OCI-LY1 (cell line): Measurements from ENCODE around the gene DDAH1.

Source experiments
- H2AFZ ChIP-seq: fragments of 200-600 bp; sonication (generic), shearing (Covaris generic); 2 replicates; pipeline ENCODE4 v1.6.0; 2014; ENCODE audit warnings: antibody characterized with exemption, mild to moderate bottlenecking, low read length
- H3F3A ChIP-seq: fragments of 200-600 bp; sonication (generic), shearing (Covaris generic); 2 replicates; pipeline ENCODE4 v1.6.0; 2014; ENCODE audit warnings: mild to moderate bottlenecking, antibody characterized with exemption, low read length, moderate library complexity; ENCODE audit not compliant: insufficient read depth
- H3K27ac ChIP-seq: fragments of 200-600 bp; sonication (generic); 2 replicates; pipeline ENCODE4 v1.5.1; 2014; ENCODE audit warnings: low read length, mixed run types, mild to moderate bottlenecking, low read depth; ENCODE audit not compliant: poor library complexity, severe bottlenecking
- H3K27me3 ChIP-seq: fragments of 200-600 bp; sonication (generic); 2 replicates; pipeline ENCODE4 v1.6.0; 2014; ENCODE audit warnings: antibody characterized with exemption, mild to moderate bottlenecking, low read length, moderate library complexity; ENCODE audit not compliant: insufficient read depth
- H3K36me3 ChIP-seq: fragments of 200-600 bp; sonication (generic); 2 replicates; pipeline ENCODE4 v1.6.1; 2014; ENCODE audit warnings: mild to moderate bottlenecking, antibody characterized with exemption, low read length, moderate library complexity, mixed read lengths; ENCODE audit not compliant: insufficient read depth
- H3K4me1 ChIP-seq: fragments of 200-600 bp; sonication (generic); 2 replicates; pipeline ENCODE4 v1.5.1; 2014; ENCODE audit warnings: mild to moderate bottlenecking, low read length, moderate library complexity; ENCODE audit not compliant: insufficient read depth, severe bottlenecking
- H3K4me2 ChIP-seq: fragments of 200-600 bp; sonication (generic), shearing (Covaris generic); 2 replicates; pipeline ENCODE4 v1.6.1; 2014; ENCODE audit warnings: low read length
- H3K4me3 ChIP-seq: fragments of 200-600 bp; sonication (generic); 2 replicates; pipeline ENCODE4 v1.5.1; 2014; ENCODE audit warnings: low read length, low read depth, mild to moderate bottlenecking, mixed read lengths; ENCODE audit not compliant: poor library complexity, severe bottlenecking
- H3K79me2 ChIP-seq: fragments of 200-600 bp; shearing (Covaris generic); 2 replicates; pipeline ENCODE4 v1.6.1; 2016; ENCODE audit warnings: mixed run types, low read length, mixed read lengths; ENCODE audit not compliant: insufficient read depth
- H3K9ac ChIP-seq: fragments of 200-600 bp; sonication (generic), shearing (Covaris generic); 2 replicates; pipeline ENCODE4 v1.6.1; 2014; ENCODE audit warnings: mild to moderate bottlenecking, low read length, mixed read lengths
- H3K9me2 ChIP-seq: fragments of 200-600 bp; sonication (generic), shearing (Covaris generic); 2 replicates; pipeline ENCODE4 v1.6.1; 2014; ENCODE audit warnings: low read depth, mild to moderate bottlenecking, low read length, mixed read lengths
- H3K9me3 ChIP-seq: fragments of 200-600 bp; shearing (Covaris generic); 2 replicates; pipeline ENCODE4 v1.6.1; 2014; ENCODE audit warnings: low read length, mixed read lengths
- H4K20me1 ChIP-seq: fragments of 200-600 bp; sonication (generic), shearing (Covaris generic); 2 replicates; pipeline ENCODE4 v1.6.0; 2016; ENCODE audit warnings: mild to moderate bottlenecking, low read length; ENCODE audit not compliant: insufficient read depth
- EZH2 ChIP-seq: fragments of 200-600 bp; sonication (generic), shearing (Covaris generic); IDR thresholded peaks from 2 replicates; pipeline ENCODE4 v1.8.0; 2017; ENCODE audit warnings: borderline replicate concordance, mixed run types, mild to moderate bottlenecking, antibody characterized with exemption, low read length, moderate library complexity, mixed read lengths
- TF ChIP-seq, protein P1 (sequence below): fragments of 200-600 bp; sonication (generic), shearing (Covaris generic); IDR thresholded peaks from 2 replicates; pipeline ENCODE4 v1.5.1; 2017; ENCODE audit warnings: mild to moderate bottlenecking, antibody characterized with exemption, low read length, moderate library complexity, mixed read lengths

The DDAH1 gene

DNA sequence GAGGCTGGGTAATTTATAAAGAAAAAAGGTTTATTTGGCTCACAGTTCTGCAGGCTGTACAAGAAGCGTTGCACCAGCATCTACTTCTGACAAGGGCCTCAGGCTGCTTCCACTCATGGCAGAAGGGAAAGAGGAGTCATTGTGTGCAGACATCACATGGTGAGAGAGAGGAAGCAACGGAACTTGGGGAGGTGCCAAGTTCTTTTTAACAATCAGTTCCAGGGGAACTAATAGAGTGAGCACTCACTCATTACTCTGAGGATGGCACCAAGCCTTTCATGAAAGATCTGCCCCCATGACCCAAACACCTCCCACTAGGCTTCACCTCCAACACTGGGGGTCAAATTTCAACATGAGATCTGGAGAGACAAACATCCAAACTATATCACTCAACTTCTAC is 77.2 kb downstream of the DDAH1 start:
- Histone ChIP-seq H3K79me2 (no peaks in the 10 kb centered on the region), H3K27ac (no peak overlapping the region)

DNA sequence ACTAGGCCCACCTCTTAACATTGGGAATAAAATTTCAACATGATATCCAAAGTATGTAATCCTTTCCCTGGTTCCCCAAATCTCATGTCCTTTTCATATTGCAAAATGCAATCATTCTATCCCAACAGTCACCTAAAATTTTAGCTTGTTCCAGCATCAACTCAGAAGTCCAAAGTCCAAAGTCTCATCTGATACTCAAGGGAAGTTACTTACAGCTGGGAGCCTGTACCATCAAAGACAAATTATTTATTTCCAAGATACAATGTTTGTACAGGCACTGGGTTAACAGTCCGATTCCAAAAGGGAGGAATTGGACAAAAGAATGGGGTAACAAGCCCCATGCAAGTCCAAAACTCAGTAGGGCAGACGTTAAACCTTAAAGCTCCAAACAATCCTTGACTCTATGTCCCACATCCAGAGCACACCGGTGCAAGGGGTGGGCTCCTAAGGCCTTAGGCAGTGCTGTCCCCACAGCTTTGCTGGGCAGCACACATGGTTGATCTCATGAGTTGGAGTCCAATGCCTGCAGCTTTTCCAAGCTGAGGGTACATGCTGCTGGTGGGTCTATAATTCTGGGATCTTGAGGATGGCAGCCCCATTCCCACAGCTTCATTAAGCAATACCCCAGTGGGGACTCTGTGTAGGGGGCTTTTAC is 78.8 kb downstream of the DDAH1 start:
- H3K27ac ChIP-seq: no peak overlapping the region
- H3F3A ChIP-seq: no peaks in the 10 kb centered on the region
- no peaks in the 10 kb centered on the region for H3K79me2 ChIP-seq
- no peaks in the 10 kb centered on the region for H3K4me1 ChIP-seq
- no peaks in the 10 kb centered on the region for H3K9me2 ChIP-seq
- no peaks in the 10 kb centered on the region for H3K36me3 ChIP-seq
- TF ChIP-seq, protein P1, sequence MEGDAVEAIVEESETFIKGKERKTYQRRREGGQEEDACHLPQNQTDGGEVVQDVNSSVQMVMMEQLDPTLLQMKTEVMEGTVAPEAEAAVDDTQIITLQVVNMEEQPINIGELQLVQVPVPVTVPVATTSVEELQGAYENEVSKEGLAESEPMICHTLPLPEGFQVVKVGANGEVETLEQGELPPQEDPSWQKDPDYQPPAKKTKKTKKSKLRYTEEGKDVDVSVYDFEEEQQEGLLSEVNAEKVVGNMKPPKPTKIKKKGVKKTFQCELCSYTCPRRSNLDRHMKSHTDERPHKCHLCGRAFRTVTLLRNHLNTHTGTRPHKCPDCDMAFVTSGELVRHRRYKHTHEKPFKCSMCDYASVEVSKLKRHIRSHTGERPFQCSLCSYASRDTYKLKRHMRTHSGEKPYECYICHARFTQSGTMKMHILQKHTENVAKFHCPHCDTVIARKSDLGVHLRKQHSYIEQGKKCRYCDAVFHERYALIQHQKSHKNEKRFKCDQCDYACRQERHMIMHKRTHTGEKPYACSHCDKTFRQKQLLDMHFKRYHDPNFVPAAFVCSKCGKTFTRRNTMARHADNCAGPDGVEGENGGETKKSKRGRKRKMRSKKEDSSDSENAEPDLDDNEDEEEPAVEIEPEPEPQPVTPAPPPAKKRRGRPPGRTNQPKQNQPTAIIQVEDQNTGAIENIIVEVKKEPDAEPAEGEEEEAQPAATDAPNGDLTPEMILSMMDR: no peak
- no peak for TF ChIP-seq EZH2
- H3K27me3 ChIP-seq: no peaks in the 10 kb centered on the region
- no peak overlapping the region for H3K9ac ChIP-seq
- no peaks in the 10 kb centered on the region for H4K20me1 ChIP-seq
- H2AFZ ChIP-seq: no peak overlapping the region
- H3K4me3 ChIP-seq: no peak overlapping the region
- H3K4me2 ChIP-seq: no peak overlapping the region
- H3K9me3 ChIP-seq: no peaks in the 10 kb centered on the region

More for the DNA sequence above, 77.2 kb downstream of the DDAH1 start:
- Histone ChIP-seq H3K4me3 (no peak overlapping the region), H2AFZ (no peak overlapping the region), H3K27me3 (no peaks in the 10 kb centered on the region), H3F3A (no peaks in the 10 kb centered on the region), H4K20me1 (no peaks in the 10 kb centered on the region), H3K9me3 (no peaks in the 10 kb centered on the region), H3K4me2 (no peak overlapping the region), H3K9ac (no peak overlapping the region), H3K36me3 (no peaks in the 10 kb centered on the region), H3K9me2 (no peaks in the 10 kb centered on the region), H3K4me1 (no peaks in the 10 kb centered on the region)
- TF ChIP-seq, protein P1: no peak
- TF ChIP-seq EZH2: no peak

DNA sequence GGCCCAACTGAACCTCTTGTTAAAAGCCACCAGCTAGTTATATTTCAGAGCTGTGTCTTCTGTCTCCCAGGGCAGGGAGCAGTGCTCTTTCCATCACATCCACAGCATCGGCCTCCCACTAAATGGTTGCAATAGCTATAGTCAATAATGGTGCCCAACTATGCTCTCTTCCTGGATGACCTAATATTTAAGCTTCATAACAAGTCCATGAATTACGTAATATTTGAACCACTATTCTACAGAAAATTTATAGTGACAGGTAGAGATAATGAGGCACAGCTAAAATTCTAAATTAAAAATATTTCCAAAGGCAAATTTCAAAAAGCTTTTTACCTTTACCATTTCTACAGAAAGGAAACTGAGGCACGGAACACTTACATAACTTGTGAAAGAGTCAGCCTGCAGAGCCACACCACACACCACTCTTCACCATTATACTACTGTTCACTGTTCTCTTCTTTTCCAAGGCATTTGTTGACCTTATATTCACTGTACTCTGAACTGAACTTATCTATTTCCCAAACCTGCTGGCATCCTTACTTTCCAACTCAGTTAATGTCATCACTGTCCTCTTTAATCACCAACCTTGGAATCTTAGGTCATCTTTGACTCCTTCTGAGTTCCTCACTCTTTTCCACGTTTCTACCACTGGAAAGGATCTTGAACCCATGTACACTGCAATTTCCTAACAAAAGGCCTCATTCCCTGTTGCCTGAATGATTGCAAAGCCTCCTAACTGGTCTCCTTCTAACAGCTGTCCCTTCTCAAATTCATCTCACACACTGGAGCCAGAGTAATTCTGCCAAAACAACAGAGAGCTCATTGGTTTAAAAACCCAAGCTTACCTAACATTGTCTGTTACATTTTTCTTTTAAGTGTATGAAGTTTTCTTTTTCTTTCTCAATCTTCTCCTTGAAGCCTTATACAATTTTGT is 85.5 kb downstream of the DDAH1 start:
- TF ChIP-seq, protein P1: no peak
- no peak for TF ChIP-seq EZH2
- no peaks in the 10 kb centered on the region for H3K36me3 ChIP-seq
- no peaks in the 10 kb centered on the region for H3F3A ChIP-seq
- H3K9ac ChIP-seq: no peak overlapping the region
- H3K27ac ChIP-seq: no peak overlapping the region
- no peaks in the 10 kb centered on the region for H3K9me3 ChIP-seq
- H3K27me3 ChIP-seq: no peaks in the 10 kb centered on the region
- H2AFZ ChIP-seq: no peak overlapping the region
- H3K4me3 ChIP-seq: no peak overlapping the region
- no peaks in the 10 kb centered on the region for H3K4me1 ChIP-seq
- H3K79me2 ChIP-seq: no peaks in the 10 kb centered on the region
- no peaks in the 10 kb centered on the region for H4K20me1 ChIP-seq
- H3K9me2 ChIP-seq: no peaks in the 10 kb centered on the region
- no peak overlapping the region for H3K4me2 ChIP-seq
